GM12892 (cell line): ENCODE results near the gene CCDC195.

Experiments
- POLR2A ChIP-seq: IDR thresholded peaks from 2 replicates; pipeline ENCODE4 v1.6.1; 2011; ENCODE audit warnings: low read depth, low read length, control low read depth
- POLR2AphosphoS5 ChIP-seq: IDR thresholded peaks from 2 replicates; pipeline ENCODE4 v1.6.1; 2011; ENCODE audit warnings: low read depth, low read length, control low read depth
- TAF1 ChIP-seq: IDR thresholded peaks from 2 replicates; pipeline ENCODE4 v1.6.1; 2011; ENCODE audit warnings: low read depth, mild to moderate bottlenecking, control low read depth, low read length, borderline replicate concordance

- TF ChIP-seq POLR2A (no peak), POLR2AphosphoS5 (no peak), TAF1 (no peak)
Measured at GRCh38 chr2:224690868-224691267, 25.3 kb downstream of the CCDC195 start.
